ENCODE measurements around the gene EYS.

DNA sequence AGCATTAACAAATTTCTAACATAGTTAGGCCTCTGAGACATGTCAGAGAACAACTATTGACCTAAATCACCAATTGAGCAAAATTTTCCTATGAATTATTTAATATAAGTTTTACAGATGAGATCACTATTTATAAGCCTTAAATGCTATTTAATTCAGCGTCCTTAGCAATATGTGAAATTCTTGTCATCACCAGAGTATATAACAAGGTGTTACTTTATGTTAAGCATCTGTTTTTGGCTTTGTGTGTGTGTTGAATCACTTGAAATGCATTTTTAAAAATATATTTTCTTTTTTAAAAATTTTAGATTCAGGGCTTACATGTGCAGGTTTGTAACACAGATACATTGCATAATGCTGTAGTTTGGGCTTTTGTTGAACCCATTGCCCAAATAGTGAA, 794.1 kb downstream of the EYS start:
- no peak for TF ChIP-seq CTCF (conservative IDR thresholded peaks at IDR 0.05; ENCODE audit: low read length)
- TF ChIP-seq EZH2phosphoT487 (IDR thresholded peaks at IDR 0.05; ENCODE audit: borderline replicate concordance): no peak

Data from Loucy (cell line).